Upper lobe of left lung (tissue), 4 donors: Measurements from ENCODE around the gene BLCAP.

ENCODE experiments used
- CTCF ChIP-seq, 6 experiments: fragments of 450-650 bp in 4 of 6; fragments of 200-600 bp in 2 of 6; sonication (generic) in 2 of 6; IDR thresholded peaks; one replicate each; pipeline ENCODE4 v1.5.1; 2016 to 2019; ENCODE audit warnings: antibody characterized with exemption in 6 of 6
- EP300 ChIP-seq, 4 donors: sonication (generic); formaldehyde crosslinking; IDR thresholded peaks; one replicate each; pipeline ENCODE4 v1.5.1; 2017; ENCODE audit warnings: antibody characterized with exemption in 4 of 4, control low read depth in 2 of 4
- POLR2A ChIP-seq, 4 donors: fragments of 450-650 bp; IDR thresholded peaks; one replicate each; pipeline ENCODE4 v1.5.1; 2016 to 2017; ENCODE audit warnings: antibody characterized with exemption in 4 of 4, mild to moderate bottlenecking in 2 of 4
- POLR2AphosphoS5 ChIP-seq, 2 donors: sonication (generic); formaldehyde crosslinking; IDR thresholded peaks; one replicate each; pipeline ENCODE4 v1.5.1; 2017; ENCODE audit warnings: antibody characterized with exemption in 2 of 2

DNA sequence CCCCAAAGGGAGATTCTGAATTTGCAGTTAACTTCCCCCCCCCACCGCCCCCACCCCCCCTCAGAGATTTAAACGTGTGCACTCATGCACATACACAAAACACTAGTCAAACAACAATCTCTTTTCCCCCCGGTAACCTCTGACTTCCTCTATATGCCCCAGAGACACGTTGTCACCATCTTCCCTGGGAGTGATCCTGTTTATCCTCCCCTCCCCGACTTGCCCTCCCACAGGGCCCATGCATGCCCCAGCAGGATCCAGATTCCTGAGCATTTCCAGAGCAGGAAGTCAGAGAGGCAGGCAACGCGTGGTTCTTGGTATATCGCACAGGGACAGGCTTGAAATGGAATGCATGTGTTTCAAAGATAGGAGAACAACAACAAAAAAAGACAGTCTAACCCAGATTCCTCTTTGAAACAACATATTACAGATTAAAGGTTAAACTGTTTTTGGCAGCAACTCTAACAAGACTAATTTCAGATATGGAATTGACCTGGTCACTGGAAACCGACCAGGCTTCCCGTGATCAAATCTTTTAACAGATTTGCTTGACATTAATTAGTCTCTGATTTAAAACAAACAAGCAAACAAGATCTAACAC, 1.3 kb downstream of the BLCAP start:
- no peak for TF ChIP-seq CTCF (IDR thresholded peaks at IDR 0.05)
- peak; percentile 11 to 17 for TF ChIP-seq POLR2AphosphoS5 (IDR thresholded peaks at IDR 0.05)
- no peak for TF ChIP-seq POLR2A (IDR thresholded peaks at IDR 0.05)
- no peak for TF ChIP-seq EP300 (IDR thresholded peaks at IDR 0.05)
